HG03095 (cell line): Measurements from ENCODE around the gene IPMK.
A peak's percentile ranks its signal among the peaks of the same experiment; 100 is the strongest.

Experiments
- ATAC-seq: cut with Tn5 transposase; IDR thresholded peaks from one replicate; pipeline ENCODE4 v1.9.1; 2021; ENCODE audit warnings: moderate library complexity; ENCODE audit not compliant: unreplicated experiment

Gene IPMK

DNA sequence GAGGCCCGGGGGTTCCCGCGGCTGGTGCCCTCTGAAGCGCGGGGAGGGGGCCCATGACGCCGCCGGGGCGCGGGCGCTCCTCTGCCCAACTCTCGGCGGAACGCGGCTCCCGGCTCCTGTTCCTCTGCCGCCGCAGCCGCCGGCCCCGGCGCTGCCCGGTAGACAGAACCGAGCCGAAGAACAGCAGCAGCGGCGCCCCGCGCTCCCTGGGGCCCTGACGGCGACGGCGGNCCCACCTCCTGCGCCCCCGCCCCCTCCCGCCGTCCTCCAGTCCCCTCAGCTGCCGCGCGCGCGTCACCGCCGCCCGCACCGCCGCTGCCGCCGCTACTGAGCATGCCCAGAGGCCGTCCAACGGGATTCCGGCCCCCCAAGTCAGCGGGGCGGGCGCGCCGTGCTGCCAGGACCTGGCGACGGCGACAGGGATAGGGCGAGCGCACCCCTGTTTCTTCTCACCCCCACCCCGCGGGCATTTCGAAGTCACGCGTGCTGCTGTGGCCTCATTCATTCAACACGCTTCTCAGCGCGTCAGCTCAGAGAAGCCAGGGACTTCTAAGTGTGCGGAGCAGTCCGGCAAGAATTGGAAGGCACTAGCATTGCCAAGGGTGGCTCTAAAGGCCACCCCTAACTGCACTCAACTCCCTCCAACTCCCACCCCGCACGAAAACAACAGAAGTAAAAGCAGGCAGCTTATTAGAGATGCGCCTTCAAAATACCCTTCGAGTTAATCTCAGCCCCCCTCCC is at the start of gene IPMK:
Gene IPMK (minus strand): TSS at position 182 of the 741 bp plus-strand sequence. CDS start 283 bp downstream, outside the sequence.
- ATAC-seq = peak; percentile 57

DNA sequence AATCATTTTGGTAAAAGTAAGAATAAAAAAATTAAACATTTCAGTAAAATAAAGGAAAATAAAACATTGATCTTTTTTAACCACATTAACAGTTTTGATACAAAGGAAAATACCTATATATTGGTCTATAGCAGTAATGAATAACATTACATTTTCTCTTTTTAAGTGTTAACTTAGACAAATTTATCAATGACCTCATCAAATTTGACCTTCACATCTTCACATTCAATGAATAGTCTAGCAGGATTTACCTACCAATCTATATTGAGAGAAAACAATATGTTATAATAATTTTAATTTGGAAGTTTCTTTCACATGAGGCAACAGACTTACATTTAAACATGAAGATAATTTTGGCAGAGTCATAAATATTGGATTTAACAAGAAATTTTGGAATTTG is 49.2 kb upstream of the IPMK start:
- no peak for ATAC-seq

DNA sequence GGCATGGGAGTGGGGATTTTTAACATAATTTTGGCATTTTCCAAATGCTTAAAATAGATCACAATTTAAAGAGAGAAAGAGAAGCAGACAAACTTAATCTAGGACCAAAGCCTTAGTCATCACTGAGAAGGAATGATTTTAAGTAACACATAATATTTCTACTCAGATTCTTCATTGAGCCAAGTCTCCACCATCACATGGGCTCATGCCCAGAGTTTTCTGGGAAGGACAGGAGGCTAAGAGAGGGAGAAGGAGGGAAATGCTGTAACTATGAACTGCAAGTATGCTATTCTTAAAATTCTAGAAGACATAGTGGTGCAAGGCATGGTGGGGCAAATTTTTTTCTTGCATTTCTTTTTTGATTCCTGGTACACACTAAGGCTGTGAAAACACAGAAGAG is 43.3 kb upstream of the IPMK start:
- ATAC-seq = no peak

DNA sequence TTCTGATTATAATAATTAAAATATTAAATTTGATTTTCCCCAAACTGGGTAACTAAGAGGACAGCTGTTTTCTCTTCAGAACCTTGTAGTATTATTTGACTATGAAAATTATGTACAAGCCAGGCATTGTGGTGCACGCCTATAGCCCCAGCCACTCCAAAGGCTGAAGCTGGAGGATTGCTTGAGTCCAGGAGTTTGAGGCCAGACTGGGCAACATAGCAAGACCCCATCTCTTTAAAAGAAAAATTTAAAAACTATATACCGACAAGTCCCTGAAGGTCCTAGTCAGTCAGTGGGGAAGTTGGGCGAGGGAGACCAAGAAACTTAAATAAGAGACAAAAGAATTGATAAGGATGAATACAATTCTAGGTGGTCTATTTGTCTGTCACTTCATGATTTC is 40.0 kb upstream of the IPMK start:
- ATAC-seq = no peak

DNA sequence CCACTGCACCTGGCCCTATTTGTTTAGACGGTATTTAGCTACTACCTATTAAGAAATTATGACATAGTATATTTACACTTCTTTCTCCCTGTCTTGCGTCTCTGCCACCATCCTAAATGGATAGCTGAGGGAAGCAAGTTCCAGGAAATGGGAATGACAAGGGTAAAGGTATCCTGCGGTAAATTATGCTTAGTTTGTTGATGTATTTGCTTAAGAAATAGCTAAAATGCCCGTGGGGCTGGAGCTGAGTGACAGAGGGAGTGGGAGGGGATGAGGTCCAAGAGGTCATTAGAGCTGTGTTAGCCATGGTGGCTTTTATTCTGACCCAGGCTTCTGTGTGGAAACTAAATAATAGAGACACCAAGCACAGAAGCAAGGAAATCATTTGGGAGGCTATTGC is 38.1 kb upstream of the IPMK start:
- no peak for ATAC-seq

DNA sequence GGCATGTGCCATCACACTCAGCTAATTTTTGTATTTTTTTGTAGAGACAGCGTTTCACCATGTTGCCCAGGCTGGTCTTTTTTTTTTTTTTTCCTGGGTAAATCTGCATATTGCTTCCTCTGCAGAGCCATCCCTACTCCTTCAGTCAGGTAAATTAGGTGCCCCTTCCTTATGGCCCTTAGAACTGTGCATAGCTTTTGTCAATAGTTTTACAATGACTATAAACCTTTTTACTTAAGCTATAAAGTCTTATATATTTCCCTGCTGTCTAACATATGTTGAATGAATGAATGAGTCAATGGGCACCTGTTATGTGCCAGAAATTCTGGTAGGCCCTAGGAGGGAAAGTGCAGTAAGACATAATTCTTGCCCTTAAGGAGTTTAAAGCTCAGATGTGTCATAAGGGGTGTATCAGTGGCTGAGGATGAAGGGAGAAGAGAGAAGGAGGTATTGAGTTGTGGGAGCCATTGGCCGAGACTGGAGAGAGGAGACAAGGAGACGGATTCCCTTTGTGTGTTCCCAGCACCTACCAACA is 36.5 kb upstream of the IPMK start:
- ATAC-seq = no peak

DNA sequence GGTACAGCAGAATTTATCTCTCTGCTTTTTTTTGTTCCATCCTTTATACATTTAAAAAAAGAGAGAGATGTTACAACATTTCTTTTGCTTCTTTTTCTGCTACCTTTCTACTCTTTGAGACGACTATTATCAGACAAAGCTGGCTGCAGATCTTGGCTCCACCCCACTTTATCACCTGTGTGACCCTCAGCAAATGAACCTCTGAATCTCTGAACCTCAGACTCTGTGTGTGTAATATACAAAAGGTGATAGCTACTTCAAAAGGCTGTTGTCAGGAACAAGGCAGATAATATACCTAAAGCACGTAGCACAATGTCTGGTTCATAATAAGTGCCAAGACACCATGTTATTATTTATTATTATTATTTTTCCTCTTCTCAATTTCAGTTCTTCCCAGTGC is 34.6 kb upstream of the IPMK start:
- ATAC-seq = no peak

DNA sequence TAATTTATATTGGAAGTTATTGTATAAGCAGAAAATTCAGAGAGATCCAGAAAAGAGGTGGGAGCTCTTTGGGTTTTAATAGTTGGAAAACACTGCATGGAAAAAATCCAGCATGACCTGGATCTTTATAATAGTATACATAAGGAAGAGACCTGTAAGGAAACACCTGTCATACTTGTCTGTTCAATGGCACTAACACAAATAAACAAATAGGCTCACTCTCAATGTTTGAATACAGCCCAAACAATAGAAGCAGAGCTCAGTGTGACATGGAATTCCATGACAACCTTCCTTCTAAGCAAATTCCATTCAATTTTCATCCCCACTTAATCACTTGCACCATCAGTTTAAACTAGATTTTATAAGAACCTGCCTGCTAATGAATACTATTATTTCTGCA is 33.0 kb upstream of the IPMK start:
- ATAC-seq = no peak

DNA sequence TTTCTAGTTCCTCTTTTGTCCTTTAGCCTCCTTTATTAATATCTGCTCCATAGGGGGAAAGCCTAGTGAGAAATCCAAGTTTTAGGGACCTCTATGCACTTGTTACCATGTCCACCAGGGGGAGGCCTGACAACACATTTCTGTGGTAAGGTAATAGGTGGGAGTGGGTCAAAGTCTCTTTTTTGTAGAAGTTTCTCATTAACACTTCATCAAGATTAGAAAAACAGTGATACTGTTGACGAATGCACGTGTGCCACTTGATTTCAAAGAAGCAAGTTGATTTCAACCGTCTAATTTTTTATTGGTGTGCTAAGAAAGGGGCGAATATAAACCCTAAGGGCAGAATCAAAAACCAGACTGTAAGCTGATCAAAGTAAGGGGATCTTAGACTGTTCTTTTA is 31.9 kb upstream of the IPMK start:
- ATAC-seq = peak; percentile 89

DNA sequence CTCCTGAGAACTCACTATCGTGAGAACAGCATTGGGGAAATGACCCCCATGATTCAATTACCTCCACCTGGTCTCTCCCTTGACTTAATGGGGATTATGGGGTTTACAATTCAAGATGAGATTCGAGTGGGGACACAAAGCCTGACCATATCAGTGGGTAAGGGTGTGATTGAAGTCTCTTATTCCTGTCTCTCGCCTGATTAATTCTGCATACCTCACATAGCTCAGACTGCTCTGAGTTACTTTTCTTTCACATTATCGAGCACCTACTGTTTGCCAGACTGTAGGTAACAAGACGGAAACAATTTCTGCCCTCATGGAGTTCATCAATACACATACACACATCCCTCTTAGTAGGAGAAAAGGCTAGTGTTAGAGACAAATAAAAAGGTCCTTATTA is 26.3 kb upstream of the IPMK start:
- ATAC-seq = no peak

DNA sequence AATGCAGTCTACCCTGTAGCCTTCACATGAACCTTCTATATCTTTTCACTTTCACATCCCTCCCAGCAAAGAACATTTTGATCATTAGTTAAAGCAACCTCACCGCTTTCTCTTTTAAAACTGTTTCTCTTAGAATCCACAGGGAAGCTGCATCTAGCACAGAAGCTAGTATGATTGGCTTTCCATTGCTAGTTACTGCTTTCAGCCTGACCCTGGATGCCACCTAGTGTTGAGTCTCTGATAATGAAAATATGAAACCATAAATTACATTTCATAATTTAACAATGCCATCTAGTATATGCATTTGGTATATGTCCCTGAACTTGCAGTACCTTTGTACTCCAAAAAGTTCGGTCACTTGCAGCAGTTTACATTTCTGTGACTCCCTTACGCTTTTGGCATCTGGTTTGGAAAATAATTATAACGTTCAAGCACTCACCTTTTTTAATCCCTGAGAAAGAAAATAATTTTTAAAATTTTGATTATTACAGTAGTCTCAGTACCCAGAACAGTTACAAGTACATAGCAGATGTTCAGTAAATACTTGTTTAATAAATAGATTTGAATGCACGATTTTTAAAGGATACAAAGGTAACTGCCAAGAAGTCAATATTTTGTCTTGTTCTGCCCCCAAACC is 24.0 kb upstream of the IPMK start:
- ATAC-seq = peak; percentile 82

DNA sequence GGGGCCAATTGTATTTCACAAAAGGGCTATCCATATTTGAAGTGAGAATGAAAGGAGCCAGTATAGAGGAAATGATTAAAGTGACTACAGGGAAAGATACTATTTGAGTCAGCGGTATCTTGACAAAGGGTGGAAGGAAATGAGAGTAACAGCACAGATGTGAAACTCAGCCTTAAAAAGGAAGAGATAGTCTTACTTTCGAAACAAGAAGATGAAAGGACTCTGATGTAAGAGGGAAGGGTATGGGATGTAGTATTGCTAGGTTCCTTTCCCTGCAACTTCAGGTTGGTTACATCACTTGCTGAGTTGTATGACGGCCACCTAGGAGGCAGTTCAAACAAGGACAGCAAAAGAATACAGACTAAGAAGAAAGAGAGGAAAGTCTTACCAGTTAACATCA is 14.9 kb upstream of the IPMK start:
- ATAC-seq = peak; percentile 98

DNA sequence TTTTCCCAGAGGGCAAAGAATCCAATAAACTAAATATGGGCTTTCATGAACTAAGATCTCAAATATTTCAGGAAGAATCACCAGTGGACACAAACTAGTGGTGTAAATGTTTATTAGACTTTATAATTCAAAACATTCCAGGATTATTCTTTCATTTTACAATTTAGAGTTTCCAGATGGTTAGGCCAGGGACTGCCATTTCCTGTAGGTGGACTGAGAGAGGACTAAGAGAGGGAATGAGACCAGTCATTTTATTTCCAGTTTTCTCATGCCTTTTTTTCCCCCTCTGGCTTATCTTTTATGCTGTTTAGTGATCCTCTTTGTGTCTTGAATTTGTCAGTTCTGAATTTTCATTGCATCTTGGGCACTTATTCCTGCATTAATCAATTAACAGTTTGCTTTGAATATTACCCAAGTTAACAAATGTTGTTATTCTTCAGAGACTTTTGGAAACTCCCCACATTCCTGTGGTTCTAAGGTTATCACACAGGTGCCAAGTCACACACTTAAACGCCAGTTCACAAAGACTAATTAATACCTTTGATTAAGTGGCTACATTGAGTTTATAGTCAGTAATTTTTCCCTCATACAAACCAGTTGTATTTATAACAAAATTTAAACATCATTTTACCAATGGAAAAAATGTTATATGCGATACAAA is 13.5 kb upstream of the IPMK start:
- no peak for ATAC-seq

DNA sequence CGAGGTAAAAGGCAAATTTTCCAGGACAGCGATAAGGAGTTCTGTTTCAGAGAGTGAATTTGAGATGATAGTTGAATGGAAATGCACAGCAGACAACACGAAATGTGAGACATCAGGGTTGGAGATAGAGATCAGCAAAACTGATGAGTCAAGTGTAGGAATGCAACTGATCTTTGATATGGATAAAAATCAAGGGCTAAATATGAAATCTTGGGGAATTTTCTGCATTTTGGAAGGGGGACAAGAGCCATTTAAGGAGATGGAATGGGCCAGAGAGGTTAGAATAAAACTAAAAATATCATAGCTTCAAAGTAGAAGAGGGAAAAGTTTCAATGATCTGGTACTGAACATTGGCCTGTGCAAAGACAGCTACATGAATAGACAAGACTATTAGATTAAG is 12.8 kb upstream of the IPMK start:
- no peak for ATAC-seq

DNA sequence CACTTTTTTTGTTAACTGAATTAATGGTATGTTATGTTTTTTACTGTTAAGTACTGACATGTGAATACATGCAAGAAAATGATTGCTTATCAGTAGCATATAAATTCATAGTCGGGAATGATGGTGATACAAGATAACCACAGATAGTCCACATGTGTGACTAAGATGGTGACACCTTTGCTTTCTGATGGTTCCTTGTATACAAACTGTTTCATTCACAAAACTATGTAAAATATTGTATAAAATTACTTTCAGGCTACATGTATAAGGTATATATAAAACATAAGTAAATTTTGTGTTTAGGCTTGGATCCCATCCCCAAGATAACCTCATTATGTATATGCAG is 11.2 kb upstream of the IPMK start:
- ATAC-seq = no peak

DNA sequence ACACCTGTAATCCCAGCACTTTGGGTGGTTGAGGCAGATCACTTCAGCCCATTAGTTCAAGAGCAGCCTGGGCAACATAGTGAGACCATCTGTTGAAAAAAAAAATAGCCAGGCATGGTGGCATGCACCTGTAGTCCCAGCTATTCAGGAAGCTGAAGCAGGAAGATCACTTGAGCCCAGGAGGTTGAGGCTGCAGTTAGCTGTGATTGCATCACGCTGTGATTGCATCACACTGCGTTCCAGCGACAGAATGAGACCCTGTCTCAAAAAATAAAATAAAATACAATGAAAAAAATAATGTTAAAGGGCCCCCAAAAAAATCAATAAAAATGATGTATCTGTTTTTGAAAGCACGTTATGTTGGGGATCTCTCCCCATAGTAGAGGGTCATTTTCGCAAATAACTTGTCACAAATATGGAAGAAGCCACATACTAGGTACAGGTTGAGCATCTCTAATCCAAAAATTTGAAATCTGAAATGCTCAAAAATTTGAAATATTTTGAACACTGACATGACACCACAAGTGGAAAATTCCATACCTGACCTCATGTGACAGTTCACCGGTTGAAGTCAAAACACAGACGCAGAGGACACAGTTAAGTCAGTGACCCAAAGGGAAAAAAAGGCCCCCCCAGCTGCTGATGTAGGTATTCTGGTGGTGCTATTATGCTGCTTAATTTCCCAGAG is 10.7 kb upstream of the IPMK start:
- no peak for ATAC-seq

DNA sequence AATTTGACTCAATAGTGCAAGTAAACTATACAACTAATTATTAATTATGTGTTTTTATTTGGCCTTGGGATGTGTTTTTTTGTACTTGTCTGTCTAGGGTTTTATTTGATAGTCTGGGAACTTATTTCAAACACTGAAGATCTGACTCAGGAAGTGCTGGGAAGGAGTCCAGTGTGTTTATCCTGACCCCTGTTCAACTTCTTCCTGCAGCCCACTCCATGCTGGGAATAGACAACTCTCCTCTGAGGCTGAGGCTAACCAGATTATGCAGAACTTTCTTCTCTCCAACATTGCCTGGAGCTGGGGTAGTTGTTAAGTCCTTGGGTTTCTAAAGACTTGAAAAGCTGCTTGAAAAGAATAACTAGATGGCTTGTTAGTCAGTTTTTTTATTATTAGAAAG is 8.2 kb upstream of the IPMK start:
- no peak for ATAC-seq

DNA sequence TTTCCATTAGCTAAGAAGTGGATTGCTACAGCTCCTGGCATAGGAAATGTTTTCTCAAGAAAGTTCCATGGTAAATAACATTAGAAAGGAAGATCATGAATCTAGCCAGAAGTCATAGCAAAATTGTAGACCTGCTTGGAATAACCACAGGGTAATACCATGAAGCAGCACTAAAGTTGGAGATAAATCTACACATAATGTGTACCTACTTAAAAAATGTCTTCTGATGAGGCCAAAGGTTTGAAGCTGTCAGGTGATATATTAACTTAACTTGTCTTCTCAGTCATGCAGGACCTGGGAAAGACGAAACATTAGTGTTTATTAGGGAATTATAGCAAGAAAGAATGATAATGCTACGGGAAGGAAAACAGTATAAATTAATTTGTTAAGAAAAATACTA is 7.6 kb upstream of the IPMK start:
- ATAC-seq = no peak

DNA sequence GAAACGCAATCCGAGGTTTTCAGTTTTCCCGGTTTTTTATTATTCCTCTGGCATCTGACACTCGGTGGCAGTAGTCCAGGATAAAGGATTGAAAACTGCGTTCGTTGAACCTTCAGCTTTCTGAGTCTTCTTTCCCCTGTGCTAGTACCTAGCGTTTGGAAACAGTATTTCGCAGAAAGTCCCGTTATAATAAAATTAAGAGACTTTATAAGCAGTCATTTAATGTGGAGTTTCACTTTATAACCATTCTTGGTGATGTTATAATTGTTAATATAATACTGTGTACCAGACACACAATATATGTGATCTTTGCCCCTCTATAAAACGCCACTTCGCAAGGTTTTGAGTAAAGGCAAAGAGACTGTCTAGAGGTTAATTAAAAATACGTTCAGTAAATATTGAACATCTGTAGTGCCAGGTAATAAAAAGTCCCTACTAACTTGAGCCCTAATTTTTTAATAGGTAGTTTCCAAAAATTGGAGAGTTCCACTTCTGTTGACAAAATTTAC is 2.1 kb upstream of the IPMK start:
- ATAC-seq = no peak

DNA sequence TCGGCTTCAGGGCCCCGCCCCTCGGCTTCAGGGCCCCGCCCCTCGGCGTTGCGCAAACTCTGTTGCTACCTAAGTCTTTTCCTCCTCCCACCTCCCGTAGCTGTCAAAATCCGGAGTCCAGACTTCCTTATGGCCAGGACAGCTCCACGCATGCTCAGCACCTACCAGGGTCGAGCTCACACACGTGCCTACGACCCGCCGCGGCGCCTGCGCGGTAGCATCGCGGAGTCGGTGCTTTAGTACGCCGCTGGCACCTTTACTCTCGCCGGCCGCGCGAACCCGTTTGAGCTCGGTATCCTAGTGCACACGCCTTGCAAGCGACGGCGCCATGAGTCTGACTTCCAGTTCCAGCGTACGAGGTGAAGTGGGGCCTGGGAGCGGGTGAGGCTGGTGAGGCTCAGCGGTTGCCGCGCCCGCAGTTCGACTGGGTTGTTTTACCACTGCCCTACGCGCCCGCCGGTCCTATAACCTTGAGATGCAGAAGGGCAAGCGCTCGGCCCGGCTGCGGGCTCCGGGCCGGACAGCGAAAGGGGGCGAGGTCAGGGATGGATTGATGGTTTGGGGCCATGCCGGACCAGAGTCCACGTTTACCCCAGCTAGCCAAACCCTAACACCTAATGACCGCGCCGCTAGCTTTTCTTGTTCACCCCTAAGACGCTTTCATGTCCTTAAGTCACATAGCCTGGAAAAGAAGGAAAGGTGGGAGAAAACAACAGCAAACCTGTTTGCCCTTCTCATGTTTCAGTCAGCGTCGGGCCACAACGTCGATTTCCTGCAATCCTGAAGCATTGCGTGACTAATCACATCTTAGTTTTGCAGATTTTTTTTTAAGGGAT is 1.5 kb upstream of the IPMK start, which contains the start of gene CISD1:
Gene CISD1 (plus strand): TSS at position 217 of the 836 bp plus-strand sequence. CDS start 112 bp downstream, at position 329.
- peak; percentile 59 for ATAC-seq
